Breast epithelium (tissue), 3 donors: ENCODE measurements around the gene SANBR.

Experiments used
- CTCF ChIP-seq, 3 donors: fragments of 450-650 bp; IDR thresholded peaks; one replicate each; pipeline ENCODE4 v1.5.1; 2016 to 2017; ENCODE audit warnings: antibody characterized with exemption in 3 of 3, mild to moderate bottlenecking in 3 of 3, moderate library complexity in 3 of 3
- POLR2AphosphoS5 ChIP-seq, 3 donors: sonication (generic); formaldehyde crosslinking; IDR thresholded peaks; one replicate each; pipeline ENCODE4 v1.6.1; 2017; ENCODE audit warnings: antibody characterized with exemption in 3 of 3

GRCh38 chr2:61045999-61046398, 19.7 kb upstream of the SANBR start:
- TF ChIP-seq POLR2AphosphoS5 (IDR thresholded peaks at IDR 0.05) (no peak), CTCF (IDR thresholded peaks at IDR 0.05) (no peak)
